ENCODE measurements around the gene SCGB3A2. TPM values are rescaled to one million over a fixed set of nuclear protein-coding genes. Genes with fewer than 3 reads are reported as not detected.

SCGB3A2 gene
- total RNA-seq: not detected in 2 replicates

DNA sequence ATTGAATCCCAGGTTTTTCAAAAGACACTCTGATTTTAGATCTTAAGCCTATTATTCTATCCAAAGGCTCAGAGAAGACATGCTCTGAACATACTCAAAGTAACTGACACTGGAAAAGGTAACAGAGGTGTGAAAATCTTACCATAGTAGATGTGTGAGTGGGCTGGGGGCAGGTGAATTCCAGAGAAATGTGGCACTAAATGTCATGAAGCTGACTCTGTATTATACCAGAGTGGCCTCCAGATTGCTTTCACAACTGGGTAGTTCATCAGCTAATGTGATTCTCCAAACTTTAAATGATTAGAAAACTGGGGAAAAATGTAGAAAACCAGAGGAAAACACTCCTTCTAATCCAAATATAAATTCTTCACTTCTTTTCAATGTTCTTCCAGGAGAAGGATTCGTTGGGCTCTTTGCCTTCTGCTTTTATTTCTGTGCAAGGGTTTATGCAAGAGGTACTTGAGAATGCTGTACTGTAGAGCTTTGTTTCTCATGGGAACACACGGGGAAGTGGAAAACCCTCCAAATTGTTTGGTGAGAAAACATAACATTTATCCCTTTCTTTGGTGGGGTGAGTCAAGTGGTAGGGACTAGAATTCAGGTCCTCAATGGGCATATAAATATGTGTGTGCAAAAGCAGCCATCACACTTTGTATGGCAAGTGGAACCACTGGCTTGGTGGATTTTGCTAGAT, at the start of gene SCGB3A2:
TSS of gene SCGB3A2 (plus strand) at position 646 of the 694 bp plus-strand sequence. CDS start 93 bp downstream, outside the sequence.

DNA sequence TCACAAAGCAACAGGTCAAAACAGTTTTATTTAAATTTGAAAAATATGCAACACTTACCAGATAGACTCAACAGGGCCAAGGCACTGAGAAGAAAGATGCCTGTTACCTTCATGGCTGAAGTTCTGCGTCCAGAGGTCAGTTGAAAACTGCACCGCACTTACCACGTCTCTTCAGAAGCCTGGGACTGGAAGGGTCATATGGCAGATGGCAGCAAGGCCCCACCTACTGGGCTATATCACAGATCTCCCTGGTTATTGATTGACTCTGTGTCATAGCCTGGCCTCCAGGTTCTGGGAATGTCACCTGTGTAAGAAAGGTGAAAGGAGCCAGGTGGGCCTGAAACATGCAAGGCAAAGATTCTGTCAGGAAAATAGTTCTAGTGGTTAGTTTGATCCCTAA, 47.0 kb upstream of the SCGB3A2 start, which contains the start of gene SPINK1:
TSS of gene SPINK1 (minus strand) at position 207 of the 400 bp plus-strand sequence. CDS start at position 113, 94 bp downstream.

DNA sequence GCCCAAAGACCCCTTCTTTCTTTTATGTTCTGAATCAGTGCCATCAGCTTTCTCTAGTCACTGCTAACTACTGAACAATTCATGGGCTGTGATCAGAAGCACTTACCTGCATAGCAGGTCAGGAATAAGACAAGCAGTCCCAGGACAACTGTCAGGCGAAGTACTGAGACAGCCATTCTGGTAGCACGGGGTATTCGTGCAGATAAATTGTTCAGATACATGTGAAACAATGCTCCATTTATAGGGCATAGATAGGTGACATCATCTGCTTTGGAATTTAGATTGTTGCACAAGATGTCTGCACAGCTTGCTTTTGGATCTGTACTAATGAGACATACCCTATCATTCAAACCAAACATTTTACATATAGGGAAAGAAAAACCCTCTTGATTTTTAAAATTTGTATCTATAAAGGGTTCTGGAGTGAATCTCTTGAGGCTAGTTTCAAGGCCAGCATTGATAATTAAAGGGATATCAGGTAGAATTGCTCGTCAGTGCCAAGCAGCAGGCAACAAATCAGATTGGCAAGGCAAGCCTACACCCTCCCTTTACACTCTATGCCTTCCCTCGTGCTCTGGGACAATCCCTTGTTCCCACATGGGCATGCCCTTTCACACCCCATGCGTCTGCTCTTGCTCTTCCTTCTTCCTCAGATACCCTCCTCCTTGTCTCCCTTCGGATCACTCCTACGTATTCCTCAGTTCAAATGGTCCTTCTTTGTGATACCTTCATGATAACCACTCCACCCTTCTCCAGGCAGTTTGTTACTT, 28.0 kb downstream of the SCGB3A2 start, which contains the start of gene C5orf46:
TSS of gene C5orf46 (minus strand) at position 213 of the 770 bp plus-strand sequence. CDS start at position 176, 37 bp downstream.

Other genes starting within 250 kb of the SCGB3A2 start
- gene JAKMIP2, start 96.0 kb upstream of the SCGB3A2 start, total RNA-seq: not detected in 2 replicates
- gene SPINK1, start 47.0 kb upstream of the SCGB3A2 start, total RNA-seq: not detected in 2 replicates
- 0.40 TPM in 1 of 2 replicates, not detected in the other for gene C5orf46, start 27.8 kb downstream of the SCGB3A2 start, total RNA-seq
- gene SPINK5, start 185.3 kb downstream of the SCGB3A2 start, total RNA-seq: 0.13 and 0.29 TPM in 2 replicates